Prostate gland (tissue), 2 donors: Measurements from ENCODE around the gene CNIH1.

ENCODE experiments used
- POLR2A ChIP-seq: fragments of 450-650 bp; IDR thresholded peaks from one replicate; pipeline ENCODE4 v1.6.1; 2016; ENCODE audit warnings: antibody characterized with exemption, mild to moderate bottlenecking
- POLR2AphosphoS5 ChIP-seq: sonication (generic); formaldehyde crosslinking; IDR thresholded peaks from one replicate; pipeline ENCODE4 v1.6.1; 2017; ENCODE audit warnings: antibody characterized with exemption
- TF ChIP-seq, protein P1 (sequence below), 4 experiments: fragments of 200-600 bp in 2 of 4; fragments of 450-650 bp in 2 of 4; sonication (generic) in 2 of 4; IDR thresholded peaks; 1 replicate in 3 of 4; 2 replicates in 1 of 4; pipeline ENCODE4 v1.5.1; 2016 to 2019; ENCODE audit warnings: antibody characterized with exemption in 4 of 4, mild to moderate bottlenecking in 2 of 4, moderate library complexity in 2 of 4

- TF ChIP-seq POLR2AphosphoS5 (no peak), POLR2A (no peak)
- TF ChIP-seq, protein P1, sequence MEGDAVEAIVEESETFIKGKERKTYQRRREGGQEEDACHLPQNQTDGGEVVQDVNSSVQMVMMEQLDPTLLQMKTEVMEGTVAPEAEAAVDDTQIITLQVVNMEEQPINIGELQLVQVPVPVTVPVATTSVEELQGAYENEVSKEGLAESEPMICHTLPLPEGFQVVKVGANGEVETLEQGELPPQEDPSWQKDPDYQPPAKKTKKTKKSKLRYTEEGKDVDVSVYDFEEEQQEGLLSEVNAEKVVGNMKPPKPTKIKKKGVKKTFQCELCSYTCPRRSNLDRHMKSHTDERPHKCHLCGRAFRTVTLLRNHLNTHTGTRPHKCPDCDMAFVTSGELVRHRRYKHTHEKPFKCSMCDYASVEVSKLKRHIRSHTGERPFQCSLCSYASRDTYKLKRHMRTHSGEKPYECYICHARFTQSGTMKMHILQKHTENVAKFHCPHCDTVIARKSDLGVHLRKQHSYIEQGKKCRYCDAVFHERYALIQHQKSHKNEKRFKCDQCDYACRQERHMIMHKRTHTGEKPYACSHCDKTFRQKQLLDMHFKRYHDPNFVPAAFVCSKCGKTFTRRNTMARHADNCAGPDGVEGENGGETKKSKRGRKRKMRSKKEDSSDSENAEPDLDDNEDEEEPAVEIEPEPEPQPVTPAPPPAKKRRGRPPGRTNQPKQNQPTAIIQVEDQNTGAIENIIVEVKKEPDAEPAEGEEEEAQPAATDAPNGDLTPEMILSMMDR (IDR thresholded peaks at IDR 0.05), result no peak
These were observed 2.8 kb upstream of the CNIH1 start for GRCh38 chr14:54443981-54444380.
